IPS-15b (cell line): Measurements from ENCODE around the gene EPHA8.

ENCODE experiments used
- H3K27me3 ChIP-seq: one replicate; pipeline ENCODE4 v1.6.1; 2013; ENCODE audit warnings: low read length; ENCODE audit not compliant: control insufficient read depth, insufficient read depth
- H3K36me3 ChIP-seq: one replicate; pipeline ENCODE4 v1.6.1; 2013; ENCODE audit warnings: low read length; ENCODE audit not compliant: control insufficient read depth, insufficient read depth
- H3K4me1 ChIP-seq: one replicate; pipeline ENCODE4 v1.6.1; 2013; ENCODE audit warnings: mild to moderate bottlenecking, low read length; ENCODE audit not compliant: control insufficient read depth, insufficient read depth
- H3K4me3 ChIP-seq: one replicate; pipeline ENCODE4 v1.5.1; 2013; ENCODE audit warnings: low read depth, low read length
- H3K9ac ChIP-seq: one replicate; pipeline ENCODE4 v1.6.1; 2013; ENCODE audit warnings: low read depth, mild to moderate bottlenecking, low read length
- H3K9me3 ChIP-seq: one replicate; pipeline ENCODE4 v1.6.1; 2013; ENCODE audit warnings: mild to moderate bottlenecking, low read length; ENCODE audit not compliant: control insufficient read depth, insufficient read depth

EPHA8 gene

GRCh38 chr1:22537441-22538139 is 25.7 kb upstream of the EPHA8 start:
- no peaks in the 10 kb centered on the region for H3K9me3 ChIP-seq
- H3K4me1 ChIP-seq: no peaks in the 10 kb centered on the region
- no peak overlapping the region for H3K4me3 ChIP-seq
- H3K9ac ChIP-seq: no peak overlapping the region
- H3K27me3 ChIP-seq: no peaks in the 10 kb centered on the region
- H3K36me3 ChIP-seq: no peaks in the 10 kb centered on the region

- Histone ChIP-seq H3K4me1 (no peaks in the 10 kb centered on the region), H3K36me3 (no peaks in the 10 kb centered on the region), H3K27me3 (no peaks in the 10 kb centered on the region), H3K9me3 (no peaks in the 10 kb centered on the region), H3K4me3 (no peak overlapping the region), H3K9ac (no peak overlapping the region)
These were observed 23.7 kb upstream of the EPHA8 start for GRCh38 chr1:22539510-22540118.

GRCh38 chr1:22540337-22540736 is 23.0 kb upstream of the EPHA8 start:
- no peaks in the 10 kb centered on the region for H3K9me3 ChIP-seq
- no peak overlapping the region for H3K4me3 ChIP-seq

GRCh38 chr1:22542886-22543285 is 20.4 kb upstream of the EPHA8 start:
- no peaks in the 10 kb centered on the region for H3K4me1 ChIP-seq
- H3K27me3 ChIP-seq: peaks cover under 1% of the 10 kb centered on the region
- H3K4me3 ChIP-seq: no peak overlapping the region
- no peak overlapping the region for H3K9ac ChIP-seq
- no peaks in the 10 kb centered on the region for H3K36me3 ChIP-seq
- H3K9me3 ChIP-seq: no peaks in the 10 kb centered on the region

More at GRCh38 chr1:22540337-22540736, 23.0 kb upstream of the EPHA8 start:
- no peaks in the 10 kb centered on the region for H3K36me3 ChIP-seq
- H3K4me1 ChIP-seq: no peaks in the 10 kb centered on the region
- H3K9ac ChIP-seq: no peak overlapping the region
- H3K27me3 ChIP-seq: no peaks in the 10 kb centered on the region

GRCh38 chr1:22543679-22544078 is 19.6 kb upstream of the EPHA8 start:
- H3K9me3 ChIP-seq: no peaks in the 10 kb centered on the region
- H3K4me3 ChIP-seq: no peak overlapping the region
- H3K9ac ChIP-seq: no peak overlapping the region
- no peaks in the 10 kb centered on the region for H3K36me3 ChIP-seq
- no peaks in the 10 kb centered on the region for H3K4me1 ChIP-seq
- peaks cover 2% of the 10 kb centered on the region for H3K27me3 ChIP-seq

GRCh38 chr1:22544606-22545005 is 18.7 kb upstream of the EPHA8 start:
- Histone ChIP-seq H3K9ac (no peak overlapping the region), H3K4me1 (no peaks in the 10 kb centered on the region), H3K4me3 (no peak overlapping the region), H3K27me3 (peaks cover 2% of the 10 kb centered on the region), H3K9me3 (no peaks in the 10 kb centered on the region), H3K36me3 (no peaks in the 10 kb centered on the region)

- H3K4me3 ChIP-seq: no peak overlapping the region
- H3K9ac ChIP-seq: no peak overlapping the region
- H3K9me3 ChIP-seq: no peaks in the 10 kb centered on the region
- H3K4me1 ChIP-seq: no peaks in the 10 kb centered on the region
- peaks cover 2% of the 10 kb centered on the region for H3K27me3 ChIP-seq
- H3K36me3 ChIP-seq: no peaks in the 10 kb centered on the region
These were observed 18.1 kb upstream of the EPHA8 start for GRCh38 chr1:22545141-22545540.

- no peak overlapping the region for H3K4me3 ChIP-seq
- no peak overlapping the region for H3K9ac ChIP-seq
- H3K4me1 ChIP-seq: no peaks in the 10 kb centered on the region
- peaks cover 2% of the 10 kb centered on the region for H3K27me3 ChIP-seq
- no peaks in the 10 kb centered on the region for H3K9me3 ChIP-seq
- H3K36me3 ChIP-seq: no peaks in the 10 kb centered on the region
These were observed 16.0 kb upstream of the EPHA8 start for GRCh38 chr1:22547186-22547817.

GRCh38 chr1:22547818-22548462 is 15.3 kb upstream of the EPHA8 start:
- no peaks in the 10 kb centered on the region for H3K9me3 ChIP-seq
- H3K4me3 ChIP-seq: no peak overlapping the region
- H3K9ac ChIP-seq: no peak overlapping the region
- no peaks in the 10 kb centered on the region for H3K4me1 ChIP-seq
- H3K36me3 ChIP-seq: no peaks in the 10 kb centered on the region
- H3K27me3 ChIP-seq: peaks cover 2% of the 10 kb centered on the region

GRCh38 chr1:22550021-22550420 is 13.3 kb upstream of the EPHA8 start:
- no peaks in the 10 kb centered on the region for H3K36me3 ChIP-seq
- peaks cover 2% of the 10 kb centered on the region for H3K27me3 ChIP-seq
- H3K9ac ChIP-seq: no peak overlapping the region
- no peak overlapping the region for H3K4me3 ChIP-seq
- H3K4me1 ChIP-seq: no peaks in the 10 kb centered on the region
- no peaks in the 10 kb centered on the region for H3K9me3 ChIP-seq

- peaks cover 2% of the 10 kb centered on the region for H3K27me3 ChIP-seq
- H3K4me1 ChIP-seq: peaks cover 4% of the 10 kb centered on the region
- no peak overlapping the region for H3K4me3 ChIP-seq
These were observed 11.7 kb upstream of the EPHA8 start for GRCh38 chr1:22551591-22551990.

More at GRCh38 chr1:22551591-22551990, 11.7 kb upstream of the EPHA8 start:
- H3K9me3 ChIP-seq: no peaks in the 10 kb centered on the region
- H3K36me3 ChIP-seq: no peaks in the 10 kb centered on the region
- H3K9ac ChIP-seq: no peak overlapping the region
